Measurements from ENCODE around the gene CBLIF.
"Not testable (repeated sequence)": the region's sequence is repeated elsewhere in the genome, so short reads cannot be mapped to it uniquely, and the experiment has no call there.

Gene CBLIF

DNA sequence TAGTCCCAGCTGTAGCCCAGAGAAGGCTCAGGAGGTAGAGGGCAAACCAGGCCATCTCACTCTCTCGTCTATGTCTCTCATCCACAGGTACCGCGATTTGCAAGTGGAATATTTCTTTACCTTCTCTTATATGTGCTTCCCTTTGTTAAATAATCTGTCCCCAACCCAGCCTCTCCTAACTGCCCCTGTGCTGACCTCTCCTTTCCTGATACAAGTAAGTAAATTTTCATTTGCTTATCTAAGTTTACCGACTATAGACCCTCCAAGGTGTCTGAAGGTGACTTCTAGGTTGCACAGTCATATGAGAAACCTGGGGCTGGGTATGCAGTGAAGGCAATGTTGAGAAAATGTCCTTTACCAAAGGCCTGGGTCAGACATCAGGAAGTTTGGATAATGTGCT lies at the start of gene CBLIF:
CBLIF (minus strand) TSS at position 101 of the 400 bp plus-strand sequence; CDS start at position 55, 46 bp downstream.
- Histone ChIP-seq H3K4me1 (ENCODE audit: control insufficient read depth, insufficient read depth, low read length) (peaks cover 6% of the 10 kb centered on the region; the same call in 1 of the 2 replicates), H3K36me3 (ENCODE audit: control insufficient read depth, insufficient read depth, low read length) (no peaks in the 10 kb centered on the region), H3K9ac (ENCODE audit: low read length) (no peak within 1 kb of the TSS), H3K4me3 (ENCODE audit: low read depth, low read length) (no peak within 1 kb of the TSS), H3K9me3 (ENCODE audit: control insufficient read depth, insufficient read depth, low read depth, low read length) (no peaks in the 10 kb centered on the region), H3K27me3 (ENCODE audit: control insufficient read depth, insufficient read depth, low read length) (no peaks in the 10 kb centered on the region), H3K27ac (ENCODE audit: low read depth, low read length) (no peak within 1 kb of the TSS)

DNA sequence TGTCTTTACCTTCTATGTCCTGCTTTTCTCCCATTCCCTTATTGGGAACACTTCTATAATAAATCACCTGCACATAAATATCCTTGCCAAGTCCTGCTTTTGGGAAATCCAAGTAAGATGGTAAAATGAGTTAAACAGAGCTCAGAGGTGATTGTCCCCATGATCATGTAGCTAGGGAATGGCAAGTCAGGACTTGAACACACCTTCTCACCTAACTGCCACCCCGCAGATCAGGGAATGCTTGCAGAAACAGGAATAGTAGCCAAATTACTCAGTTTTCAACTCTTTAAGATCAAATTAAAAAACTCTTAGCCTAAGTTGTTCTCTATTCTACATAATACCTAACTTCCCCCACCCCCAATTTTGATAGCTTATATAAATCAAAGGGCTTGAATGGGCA lies 49.3 kb upstream of the CBLIF start:
- Histone ChIP-seq H3K27me3 (ENCODE audit: control insufficient read depth, insufficient read depth, low read length) (no peaks in the 10 kb centered on the region), H3K9me3 (ENCODE audit: control insufficient read depth, insufficient read depth, low read depth, low read length) (no peaks in the 10 kb centered on the region), H3K27ac (ENCODE audit: low read depth, low read length) (no peak overlapping the region), H3K9ac (ENCODE audit: low read length) (no peak overlapping the region), H3K4me3 (ENCODE audit: low read depth, low read length) (no peak overlapping the region), H3K4me1 (ENCODE audit: control insufficient read depth, insufficient read depth, low read length) (peaks cover 11% of the 10 kb centered on the region), H3K36me3 (ENCODE audit: control insufficient read depth, insufficient read depth, low read length) (no peaks in the 10 kb centered on the region)

DNA sequence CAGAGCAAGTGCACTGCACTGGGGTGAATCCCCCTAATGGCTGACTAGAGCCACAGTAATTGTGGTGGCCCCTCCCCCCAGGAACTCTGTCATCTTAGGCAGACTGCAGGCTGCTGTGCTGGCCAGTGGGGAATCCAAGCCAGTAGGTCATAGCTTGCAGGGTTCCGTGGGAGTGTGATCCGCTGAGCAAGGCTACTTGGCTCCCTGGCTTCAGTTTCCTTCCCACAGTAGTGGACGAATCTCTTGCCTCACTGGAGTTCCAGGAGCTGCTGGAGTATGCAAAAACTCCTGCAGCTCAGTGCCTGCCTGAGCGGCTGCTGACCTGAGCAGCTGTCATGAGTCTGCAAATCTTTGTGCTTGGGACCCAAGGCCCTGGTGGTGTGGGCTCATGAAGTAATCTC lies 46.5 kb upstream of the CBLIF start:
- Histone ChIP-seq H3K36me3 (ENCODE audit: control insufficient read depth, insufficient read depth, low read length) (no peaks in the 10 kb centered on the region), H3K9ac (ENCODE audit: low read length) (peak overlapping the region; percentile 23), H3K27ac (ENCODE audit: low read depth, low read length) (no peak overlapping the region), H3K9me3 (ENCODE audit: control insufficient read depth, insufficient read depth, low read depth, low read length) (peaks cover 7% of the 10 kb centered on the region; the same call in 1 of the 2 replicates), H3K27me3 (ENCODE audit: control insufficient read depth, insufficient read depth, low read length) (no peaks in the 10 kb centered on the region), H3K4me1 (ENCODE audit: control insufficient read depth, insufficient read depth, low read length) (peaks cover 11% of the 10 kb centered on the region), H3K4me3 (ENCODE audit: low read depth, low read length) (peak overlapping the region; percentile 28)

DNA sequence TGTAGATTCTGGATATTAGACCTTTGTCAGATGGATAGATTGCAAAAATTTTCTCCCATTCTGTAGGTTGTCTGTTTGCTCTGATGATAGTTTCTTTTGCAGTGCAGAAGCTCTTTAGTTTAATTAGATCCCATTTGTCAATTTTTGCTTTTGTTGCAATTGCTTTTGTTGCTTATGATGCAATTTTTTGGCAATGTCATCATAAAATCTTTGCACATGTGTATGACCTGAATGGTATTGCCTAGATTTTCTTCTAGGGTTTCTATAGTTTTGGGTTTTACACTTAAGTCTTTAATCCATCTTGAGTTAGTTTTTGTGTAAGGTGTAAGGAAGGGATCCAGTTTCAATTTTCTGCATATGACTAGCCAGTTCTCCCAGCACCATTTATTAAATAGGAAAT lies 41.9 kb upstream of the CBLIF start:
- not testable (repeated sequence) for H3K4me3 ChIP-seq (ENCODE audit: low read depth, low read length); H3K27ac ChIP-seq (ENCODE audit: low read depth, low read length); H3K9ac ChIP-seq (ENCODE audit: low read length); H3K4me1 ChIP-seq (ENCODE audit: control insufficient read depth, insufficient read depth, low read length); H3K27me3 ChIP-seq (ENCODE audit: control insufficient read depth, insufficient read depth, low read length); H3K9me3 ChIP-seq (ENCODE audit: control insufficient read depth, insufficient read depth, low read depth, low read length); H3K36me3 ChIP-seq (ENCODE audit: control insufficient read depth, insufficient read depth, low read length)

DNA sequence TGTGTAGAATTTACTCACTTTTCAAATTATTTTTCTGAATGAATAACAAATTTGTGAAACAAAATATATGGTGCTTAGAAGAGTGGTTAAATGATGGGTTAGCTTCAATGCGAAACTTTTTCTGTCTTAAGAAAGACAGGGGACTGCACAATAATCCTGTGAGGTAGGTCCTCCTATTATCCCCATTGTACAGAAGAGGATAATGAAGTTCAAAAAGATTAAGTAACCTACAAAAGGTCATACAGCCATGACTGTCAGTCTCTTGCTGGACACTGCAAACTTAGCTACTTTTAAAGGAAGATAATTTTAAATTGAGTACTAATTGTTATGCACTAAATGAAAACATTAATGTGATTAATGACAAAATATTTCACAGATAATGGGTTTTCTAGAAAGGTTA lies 38.3 kb upstream of the CBLIF start:
- no peaks in the 10 kb centered on the region for H3K36me3 ChIP-seq (ENCODE audit: control insufficient read depth, insufficient read depth, low read length)
- peaks cover 7% of the 10 kb centered on the region; the same call in 1 of the 2 replicates for H3K9me3 ChIP-seq (ENCODE audit: control insufficient read depth, insufficient read depth, low read depth, low read length)
- H3K4me1 ChIP-seq (ENCODE audit: control insufficient read depth, insufficient read depth, low read length): peaks cover 2% of the 10 kb centered on the region; the same call in 1 of the 2 replicates
- H3K27me3 ChIP-seq (ENCODE audit: control insufficient read depth, insufficient read depth, low read length): no peaks in the 10 kb centered on the region
- no peak overlapping the region for H3K4me3 ChIP-seq (ENCODE audit: low read depth, low read length)
- no peak overlapping the region for H3K27ac ChIP-seq (ENCODE audit: low read depth, low read length)
- no peak overlapping the region for H3K9ac ChIP-seq (ENCODE audit: low read length)

DNA sequence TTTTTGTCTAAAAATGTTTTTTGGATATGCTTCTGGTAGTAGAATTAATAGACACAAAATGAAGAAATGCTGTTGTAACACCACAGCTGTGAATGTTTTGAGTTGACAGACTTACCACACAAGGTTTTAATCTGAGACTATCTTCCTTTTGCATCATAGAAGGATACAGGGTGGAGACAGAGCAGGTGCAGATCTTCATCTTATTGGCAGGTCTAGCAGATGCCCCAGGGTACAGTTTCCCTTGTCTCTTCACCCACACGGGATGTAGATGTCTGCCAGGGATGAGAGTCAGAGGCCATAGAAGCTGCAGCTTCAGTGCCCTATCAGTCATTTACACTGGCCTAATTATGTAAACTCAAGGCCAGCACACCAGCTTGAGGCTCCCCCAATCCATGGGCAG lies 34.3 kb upstream of the CBLIF start:
- Histone ChIP-seq H3K36me3 (ENCODE audit: control insufficient read depth, insufficient read depth, low read length) (no peaks in the 10 kb centered on the region), H3K27me3 (ENCODE audit: control insufficient read depth, insufficient read depth, low read length) (no peaks in the 10 kb centered on the region), H3K9ac (ENCODE audit: low read length) (no peak overlapping the region), H3K27ac (ENCODE audit: low read depth, low read length) (no peak overlapping the region), H3K9me3 (ENCODE audit: control insufficient read depth, insufficient read depth, low read depth, low read length) (no peaks in the 10 kb centered on the region), H3K4me3 (ENCODE audit: low read depth, low read length) (no peak overlapping the region), H3K4me1 (ENCODE audit: control insufficient read depth, insufficient read depth, low read length) (peaks cover 13% of the 10 kb centered on the region)

DNA sequence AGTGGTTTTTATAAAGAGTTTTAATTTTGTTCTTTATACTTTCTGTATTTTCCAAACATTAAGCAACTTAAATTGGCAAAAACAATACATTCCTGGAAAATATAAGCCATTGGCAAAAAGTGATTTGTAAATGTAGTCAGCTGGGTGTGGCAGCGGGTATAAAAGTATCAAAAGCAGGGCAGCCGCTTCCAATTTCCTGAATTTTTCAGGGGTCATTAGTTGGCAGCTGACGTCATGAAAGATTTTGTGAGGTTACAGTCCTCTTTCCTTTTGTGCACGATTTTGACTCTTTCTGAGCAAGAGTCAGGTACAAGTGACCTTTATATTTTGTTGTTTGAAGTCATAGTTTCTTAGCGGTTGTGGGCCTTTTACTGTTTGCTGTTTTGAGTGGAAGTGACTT lies 33.3 kb upstream of the CBLIF start, which contains the start of gene OOSP3:
OOSP3 (plus strand) TSS at position 208 of the 400 bp plus-strand sequence; CDS start at position 235, 27 bp downstream.
- Histone ChIP-seq H3K36me3 (ENCODE audit: control insufficient read depth, insufficient read depth, low read length) (no peaks in the 10 kb centered on the region), H3K4me1 (ENCODE audit: control insufficient read depth, insufficient read depth, low read length) (peaks cover 13% of the 10 kb centered on the region), H3K27ac (ENCODE audit: low read depth, low read length) (no peak within 1 kb of the TSS), H3K27me3 (ENCODE audit: control insufficient read depth, insufficient read depth, low read length) (no peaks in the 10 kb centered on the region), H3K9ac (ENCODE audit: low read length) (no peak within 1 kb of the TSS), H3K9me3 (ENCODE audit: control insufficient read depth, insufficient read depth, low read depth, low read length) (no peaks in the 10 kb centered on the region), H3K4me3 (ENCODE audit: low read depth, low read length) (no peak within 1 kb of the TSS)

DNA sequence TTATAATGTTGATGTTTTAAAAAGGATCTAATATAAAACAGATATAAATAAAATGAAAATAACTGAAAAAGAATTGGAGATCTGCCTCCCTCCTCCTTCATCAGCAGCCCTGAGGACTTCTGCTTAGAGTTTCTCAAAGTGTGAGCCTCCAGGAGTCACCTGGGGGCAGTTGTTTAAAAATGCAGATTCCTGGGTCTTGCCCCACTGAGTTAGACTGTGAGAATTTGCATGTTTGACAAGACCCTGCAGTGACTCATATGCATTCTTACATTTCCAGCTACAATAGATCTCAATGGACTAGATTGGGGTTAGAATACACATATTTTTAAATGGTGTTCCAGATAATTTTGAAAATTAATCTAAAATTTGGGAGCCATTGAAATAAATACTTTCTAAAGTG lies 32.5 kb upstream of the CBLIF start:
- H3K27me3 ChIP-seq (ENCODE audit: control insufficient read depth, insufficient read depth, low read length): no peaks in the 10 kb centered on the region
- no peak overlapping the region for H3K9ac ChIP-seq (ENCODE audit: low read length)
- H3K9me3 ChIP-seq (ENCODE audit: control insufficient read depth, insufficient read depth, low read depth, low read length): no peaks in the 10 kb centered on the region
- H3K36me3 ChIP-seq (ENCODE audit: control insufficient read depth, insufficient read depth, low read length): no peaks in the 10 kb centered on the region
- H3K4me3 ChIP-seq (ENCODE audit: low read depth, low read length): no peak overlapping the region
- peaks cover 13% of the 10 kb centered on the region for H3K4me1 ChIP-seq (ENCODE audit: control insufficient read depth, insufficient read depth, low read length)
- no peak overlapping the region for H3K27ac ChIP-seq (ENCODE audit: low read depth, low read length)

DNA sequence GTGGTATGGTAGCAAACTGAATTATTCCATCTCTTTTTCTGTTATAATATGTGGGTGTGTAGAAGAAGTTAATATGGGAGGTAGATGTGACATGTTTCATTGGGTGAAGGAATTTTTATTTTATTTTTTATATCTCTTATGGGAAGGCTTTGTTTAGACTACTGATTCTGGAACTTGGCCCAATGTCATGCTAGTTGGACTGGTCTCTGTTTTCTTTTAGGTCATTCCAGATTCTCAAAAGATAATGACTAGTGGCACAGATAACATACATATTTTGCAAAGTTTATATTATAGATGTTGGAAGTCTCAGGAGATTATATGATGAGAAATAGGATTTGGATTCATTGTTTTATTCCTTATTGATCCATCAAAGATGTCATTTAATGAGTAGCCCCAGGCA lies 32.0 kb upstream of the CBLIF start:
- Histone ChIP-seq H3K4me3 (ENCODE audit: low read depth, low read length) (no peak overlapping the region), H3K27me3 (ENCODE audit: control insufficient read depth, insufficient read depth, low read length) (no peaks in the 10 kb centered on the region), H3K4me1 (ENCODE audit: control insufficient read depth, insufficient read depth, low read length) (peaks cover 13% of the 10 kb centered on the region), H3K9ac (ENCODE audit: low read length) (no peak overlapping the region), H3K27ac (ENCODE audit: low read depth, low read length) (no peak overlapping the region), H3K36me3 (ENCODE audit: control insufficient read depth, insufficient read depth, low read length) (no peaks in the 10 kb centered on the region), H3K9me3 (ENCODE audit: control insufficient read depth, insufficient read depth, low read depth, low read length) (no peaks in the 10 kb centered on the region)

DNA sequence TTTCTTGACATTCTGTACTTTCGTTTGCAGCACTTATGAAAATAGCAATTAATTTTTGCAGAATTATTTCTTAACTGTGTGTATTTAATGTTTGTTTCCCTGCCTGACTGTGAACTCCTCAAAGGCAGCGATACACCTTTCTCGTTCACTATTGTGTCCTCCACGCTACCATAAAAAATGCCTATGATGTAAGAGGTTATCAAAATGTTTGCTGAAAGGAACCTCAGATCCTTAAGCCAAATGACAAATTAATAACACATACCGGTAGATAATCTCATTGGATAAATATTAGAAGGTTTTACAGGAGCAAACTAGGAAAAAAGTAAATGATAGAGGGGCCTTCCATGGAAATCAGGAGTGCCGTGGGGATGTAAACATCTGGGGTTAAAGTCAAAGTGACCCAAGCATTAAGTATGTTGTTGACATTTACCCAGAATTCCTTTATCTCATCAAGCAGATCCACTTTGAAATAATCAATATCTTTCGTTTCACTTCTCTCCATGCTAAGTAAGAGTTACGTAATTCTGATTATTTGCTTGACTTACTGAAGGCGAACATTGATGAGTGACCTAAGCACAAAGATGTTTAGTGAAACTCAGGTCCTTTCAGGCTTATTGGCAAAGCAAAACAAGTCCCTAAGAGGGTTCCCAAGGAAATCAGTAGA lies 30.7 kb upstream of the CBLIF start:
- Histone ChIP-seq H3K4me1 (ENCODE audit: control insufficient read depth, insufficient read depth, low read length) (peaks cover 13% of the 10 kb centered on the region), H3K36me3 (ENCODE audit: control insufficient read depth, insufficient read depth, low read length) (no peaks in the 10 kb centered on the region), H3K4me3 (ENCODE audit: low read depth, low read length) (no peak overlapping the region), H3K9ac (ENCODE audit: low read length) (no peak overlapping the region), H3K27me3 (ENCODE audit: control insufficient read depth, insufficient read depth, low read length) (no peaks in the 10 kb centered on the region), H3K27ac (ENCODE audit: low read depth, low read length) (no peak overlapping the region), H3K9me3 (ENCODE audit: control insufficient read depth, insufficient read depth, low read depth, low read length) (no peaks in the 10 kb centered on the region)

DNA sequence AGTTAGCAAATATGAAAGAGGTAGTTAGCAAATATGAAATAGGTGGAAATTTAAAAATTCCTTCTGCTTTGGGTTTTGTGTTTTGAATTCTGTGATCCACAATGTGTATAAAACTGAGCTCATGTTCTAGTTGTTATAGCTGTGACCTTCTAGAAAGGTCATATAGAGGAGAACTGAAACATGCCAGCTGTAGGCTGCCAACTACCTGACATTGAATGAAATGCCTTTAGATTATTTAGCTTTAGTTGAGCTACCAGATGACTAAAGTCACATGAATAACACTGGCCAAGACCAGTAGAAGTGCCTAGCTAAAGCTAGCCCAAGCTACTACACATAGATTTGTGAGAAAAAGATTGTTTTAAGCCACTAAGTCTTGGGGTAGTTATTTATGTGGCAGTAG lies 26.8 kb upstream of the CBLIF start:
- Histone ChIP-seq H3K4me3 (ENCODE audit: low read depth, low read length) (no peak overlapping the region), H3K36me3 (ENCODE audit: control insufficient read depth, insufficient read depth, low read length) (no peaks in the 10 kb centered on the region), H3K27ac (ENCODE audit: low read depth, low read length) (no peak overlapping the region), H3K9ac (ENCODE audit: low read length) (no peak overlapping the region), H3K27me3 (ENCODE audit: control insufficient read depth, insufficient read depth, low read length) (no peaks in the 10 kb centered on the region), H3K9me3 (ENCODE audit: control insufficient read depth, insufficient read depth, low read depth, low read length) (no peaks in the 10 kb centered on the region), H3K4me1 (ENCODE audit: control insufficient read depth, insufficient read depth, low read length) (no peaks in the 10 kb centered on the region)

Data from HUES6 (cell line).